Measurements from ENCODE around the gene FKBP3.
A peak's percentile ranks its signal among the peaks of the same experiment; 100 is the strongest.

Gene FKBP3

DNA sequence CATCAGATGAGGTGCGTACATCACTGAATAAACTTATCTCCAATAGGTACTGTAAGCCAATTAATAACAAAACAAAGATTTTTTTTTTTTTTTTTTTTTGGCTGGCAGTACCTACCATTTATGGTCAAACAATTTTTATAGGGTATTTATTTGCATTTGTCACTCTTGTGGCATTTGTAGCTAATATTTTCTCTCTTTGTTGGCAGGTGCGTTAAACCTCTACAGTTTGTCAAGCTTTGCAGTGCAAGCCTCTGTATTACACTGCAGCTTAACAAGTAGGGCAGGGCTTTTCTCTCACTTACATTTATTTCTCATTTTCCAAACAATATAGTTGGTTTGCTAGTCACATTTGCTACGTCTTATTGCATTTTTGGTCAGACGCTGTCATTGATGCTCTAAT is 38.1 kb downstream of the FKBP3 start:
- no peak overlapping the region for H3K4me3 ChIP-seq (ENCODE audit: low read depth, low read length)
- no peak for DNase-seq (ENCODE audit: low read depth)
- TF ChIP-seq, protein P1, sequence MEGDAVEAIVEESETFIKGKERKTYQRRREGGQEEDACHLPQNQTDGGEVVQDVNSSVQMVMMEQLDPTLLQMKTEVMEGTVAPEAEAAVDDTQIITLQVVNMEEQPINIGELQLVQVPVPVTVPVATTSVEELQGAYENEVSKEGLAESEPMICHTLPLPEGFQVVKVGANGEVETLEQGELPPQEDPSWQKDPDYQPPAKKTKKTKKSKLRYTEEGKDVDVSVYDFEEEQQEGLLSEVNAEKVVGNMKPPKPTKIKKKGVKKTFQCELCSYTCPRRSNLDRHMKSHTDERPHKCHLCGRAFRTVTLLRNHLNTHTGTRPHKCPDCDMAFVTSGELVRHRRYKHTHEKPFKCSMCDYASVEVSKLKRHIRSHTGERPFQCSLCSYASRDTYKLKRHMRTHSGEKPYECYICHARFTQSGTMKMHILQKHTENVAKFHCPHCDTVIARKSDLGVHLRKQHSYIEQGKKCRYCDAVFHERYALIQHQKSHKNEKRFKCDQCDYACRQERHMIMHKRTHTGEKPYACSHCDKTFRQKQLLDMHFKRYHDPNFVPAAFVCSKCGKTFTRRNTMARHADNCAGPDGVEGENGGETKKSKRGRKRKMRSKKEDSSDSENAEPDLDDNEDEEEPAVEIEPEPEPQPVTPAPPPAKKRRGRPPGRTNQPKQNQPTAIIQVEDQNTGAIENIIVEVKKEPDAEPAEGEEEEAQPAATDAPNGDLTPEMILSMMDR (IDR thresholded peaks at IDR 0.05; ENCODE audit: low read depth, low read length, missing control alignments) = no peak
- in situ Hi-C loops (cut with HindIII; ENCODE audit: low sequenced_read_pairs) = no loop called here

DNA sequence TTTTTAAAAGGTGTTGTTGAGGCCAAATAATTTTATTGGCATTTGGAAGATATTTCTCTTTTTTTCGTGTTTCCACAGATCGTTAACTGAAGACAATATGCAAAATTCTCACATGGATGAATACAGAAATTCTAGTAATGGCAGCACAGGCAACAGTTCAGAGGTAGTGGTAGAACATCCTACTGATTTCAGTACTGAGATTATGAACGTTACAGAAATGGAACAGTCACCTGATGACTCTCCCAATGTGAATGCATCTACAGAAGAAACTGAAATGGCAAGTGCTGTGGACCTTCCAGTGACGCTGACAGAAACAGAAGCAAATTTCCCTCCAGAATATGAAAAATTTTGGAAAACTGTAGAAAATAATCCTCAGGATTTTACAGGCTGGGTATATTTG is 39.1 kb downstream of the FKBP3 start:
- in situ Hi-C loops (cut with HindIII; ENCODE audit: low sequenced_read_pairs) = no loop called here
- no peak for DNase-seq (ENCODE audit: low read depth)
- H3K4me3 ChIP-seq (ENCODE audit: low read depth, low read length) = no peak overlapping the region
- TF ChIP-seq, protein P1 (IDR thresholded peaks at IDR 0.05; ENCODE audit: low read depth, low read length, missing control alignments) = no peak

DNA sequence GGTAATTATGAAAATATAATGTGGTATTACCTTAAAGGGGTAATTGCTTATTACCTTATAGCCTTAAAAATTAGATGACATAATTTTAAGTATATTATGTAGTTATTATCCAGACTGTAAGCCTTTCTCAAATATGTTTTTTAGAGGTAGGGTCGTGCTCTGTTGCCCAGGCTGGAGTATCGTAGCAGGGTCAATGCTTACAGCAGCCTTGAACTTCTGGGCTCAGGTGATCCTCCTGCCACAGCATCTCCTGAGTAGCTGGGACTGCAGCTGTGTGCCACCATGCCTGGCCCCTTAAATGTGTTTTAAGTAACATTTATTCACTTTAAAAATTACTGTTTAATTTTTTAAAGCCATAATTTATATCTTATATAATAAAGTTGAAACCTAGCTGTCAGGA is 40.0 kb downstream of the FKBP3 start:
- in situ Hi-C loops (cut with HindIII; ENCODE audit: low sequenced_read_pairs) = no loop called here
- TF ChIP-seq, protein P1 (IDR thresholded peaks at IDR 0.05; ENCODE audit: low read depth, low read length, missing control alignments) = no peak
- DNase-seq (ENCODE audit: low read depth) = no peak
- H3K4me3 ChIP-seq (ENCODE audit: low read depth, low read length) = no peak overlapping the region

DNA sequence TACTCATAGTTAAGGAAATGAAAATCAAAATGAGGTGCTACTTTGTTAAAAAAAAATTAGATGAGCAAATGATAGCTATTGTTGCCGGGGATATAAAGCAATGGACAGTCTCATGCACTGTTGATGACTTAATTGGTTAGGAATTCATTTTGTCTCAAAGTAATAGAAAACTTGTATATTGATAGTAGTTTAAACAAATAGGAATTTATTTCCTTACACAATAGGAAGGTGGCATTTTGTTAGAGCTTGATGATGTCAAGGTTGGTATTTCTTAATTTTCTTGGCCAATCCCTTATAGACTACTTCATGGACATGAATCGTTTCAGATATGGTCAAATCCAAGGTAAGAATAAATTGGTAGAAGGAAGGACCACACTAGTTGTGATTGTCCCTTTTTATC is 42.6 kb downstream of the FKBP3 start:
- TF ChIP-seq, protein P1 (IDR thresholded peaks at IDR 0.05; ENCODE audit: low read depth, low read length, missing control alignments) = no peak
- in situ Hi-C loops (cut with HindIII; ENCODE audit: low sequenced_read_pairs) = no loop called here
- DNase-seq (ENCODE audit: low read depth) = no peak
- no peak overlapping the region for H3K4me3 ChIP-seq (ENCODE audit: low read depth, low read length)

DNA sequence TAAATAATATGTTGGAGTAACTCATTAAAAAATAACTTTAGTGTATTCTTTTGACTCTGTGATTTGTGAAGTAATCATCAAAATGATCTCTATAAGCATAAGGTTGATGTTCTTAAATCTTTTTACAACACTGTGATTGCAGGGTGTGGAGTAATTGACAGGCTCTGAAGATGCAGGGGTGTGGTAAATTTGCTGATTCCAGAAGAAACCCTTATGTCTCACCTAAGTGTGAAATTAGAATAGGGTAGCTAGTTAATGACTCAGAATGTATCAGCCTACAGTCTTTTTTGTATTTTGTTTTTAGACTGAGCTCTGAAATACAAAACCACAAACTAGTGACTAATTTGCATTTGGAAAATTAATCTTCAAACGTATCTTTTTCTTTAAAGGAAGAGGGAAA is 44.5 kb downstream of the FKBP3 start:
- in situ Hi-C loops (cut with HindIII; ENCODE audit: low sequenced_read_pairs) = no loop called here
- DNase-seq (ENCODE audit: low read depth) = peak; percentile 23
- TF ChIP-seq, protein P1 (IDR thresholded peaks at IDR 0.05; ENCODE audit: low read depth, low read length, missing control alignments) = no peak
- no peak overlapping the region for H3K4me3 ChIP-seq (ENCODE audit: low read depth, low read length)

DNA sequence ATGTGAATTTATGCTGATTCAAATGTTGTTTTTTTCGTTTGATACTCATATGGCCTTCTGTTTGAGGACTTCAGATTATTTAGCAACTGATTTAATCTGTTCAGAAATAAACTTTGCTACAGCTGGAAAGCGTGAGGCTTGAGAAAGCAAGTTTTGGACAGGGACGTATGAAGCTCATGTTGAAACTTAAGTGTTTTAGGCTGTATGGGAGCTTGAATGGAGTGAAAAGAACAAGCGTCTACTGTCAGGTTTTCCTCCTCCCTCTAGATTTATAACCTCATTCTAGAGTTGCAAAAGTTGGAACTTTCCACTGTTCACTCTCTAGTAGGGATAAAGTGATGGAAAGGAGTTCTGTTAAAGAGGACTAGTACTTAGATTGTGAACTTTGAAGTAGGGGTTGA is 49.3 kb downstream of the FKBP3 start:
- H3K4me3 ChIP-seq (ENCODE audit: low read depth, low read length) = peak overlapping the region; percentile 87
- TF ChIP-seq, protein P1 (IDR thresholded peaks at IDR 0.05; ENCODE audit: low read depth, low read length, missing control alignments) = no peak
- no peak for DNase-seq (ENCODE audit: low read depth)
- in situ Hi-C loops (cut with HindIII; ENCODE audit: low sequenced_read_pairs) = no loop called here
